Liver (tissue), 9 donors: Measurements from ENCODE around the gene ATP10A. TPM values are rescaled to one million over a fixed set of nuclear protein-coding genes. Genes with fewer than 3 reads are reported as not detected.

Experiments
- DNase-seq: peaks from one replicate; pipeline ENCODE4 v3.0.0-alpha.2; 2017; ENCODE audit warnings: low spot score
- H3K27ac ChIP-seq, 2 donors: one replicate each; pipeline ENCODE4 v1.7.0; 2013; ENCODE audit warnings: inconsistent platforms in 2 of 2, low read length in 2 of 2, control low read depth in 1 of 2, low read depth in 1 of 2, mild to moderate bottlenecking in 1 of 2
- H3K27me3 ChIP-seq, 4 donors: one replicate each; pipeline versions ENCODE4 v1.6.1 to v1.7.0; 2013; ENCODE audit warnings: low read length in 3 of 4, inconsistent platforms in 1 of 4, mild to moderate bottlenecking in 1 of 4, moderate library complexity in 1 of 4; ENCODE audit not compliant: control insufficient read depth in 4 of 4, insufficient read depth in 4 of 4
- H3K36me3 ChIP-seq, 4 donors: one replicate each; pipeline versions ENCODE4 v1.6.1 to v1.7.0; 2013; ENCODE audit warnings: low read length in 3 of 4, mild to moderate bottlenecking in 3 of 4, low read depth in 1 of 4, moderate library complexity in 1 of 4; ENCODE audit not compliant: control insufficient read depth in 4 of 4, insufficient read depth in 3 of 4
- H3K4me1 ChIP-seq, 4 donors: one replicate each; pipeline versions ENCODE4 v1.6.1 to v1.7.0; 2013; ENCODE audit warnings: low read length in 3 of 4, mild to moderate bottlenecking in 3 of 4, moderate library complexity in 1 of 4; ENCODE audit not compliant: control insufficient read depth in 4 of 4, insufficient read depth in 4 of 4
- H3K4me3 ChIP-seq, 3 donors: one replicate each; pipeline versions ENCODE4 v1.6.1 to v1.7.0; 2013; ENCODE audit warnings: low read length in 3 of 3, control low read depth in 1 of 3, low read depth in 1 of 3, mild to moderate bottlenecking in 1 of 3
- H3K9ac ChIP-seq, 2 donors: one replicate each; pipeline ENCODE4 v1.7.0; 2013; ENCODE audit warnings: low read length in 2 of 2, mild to moderate bottlenecking in 2 of 2, moderate library complexity in 2 of 2, control low read depth in 1 of 2, low read depth in 1 of 2
- H3K9me3 ChIP-seq, 4 donors: one replicate each; pipeline versions ENCODE4 v1.6.1 to v1.7.0; 2013; ENCODE audit warnings: low read length in 3 of 4; ENCODE audit not compliant: control insufficient read depth in 4 of 4
- ATF3 ChIP-seq: IDR thresholded peaks from 2 replicates; pipeline ENCODE4 v1.6.1; 2016; ENCODE audit warnings: antibody characterized with exemption
- CTCF ChIP-seq: fragments of 150-350 bp; IDR thresholded peaks from 2 replicates; pipeline ENCODE4 v1.5.1; 2017; ENCODE audit warnings: improper control_type of control experiment, low read depth, low read length; ENCODE audit not compliant: missing input control
- EGR1 ChIP-seq, 2 donors: IDR thresholded peaks; 2 replicates each; pipeline ENCODE4 v1.6.1; 2016 to 2018; ENCODE audit warnings: antibody characterized with exemption in 2 of 2, low read depth in 2 of 2
- FOXA1 ChIP-seq: IDR thresholded peaks from 2 replicates; pipeline ENCODE4 v1.6.1; 2016; ENCODE audit warnings: antibody characterized with exemption
- FOXA2 ChIP-seq: IDR thresholded peaks from 2 replicates; pipeline ENCODE4 v1.6.1; 2016; ENCODE audit warnings: antibody characterized with exemption
- GABPA ChIP-seq, 2 donors: IDR thresholded peaks in 1 of 2; conservative IDR thresholded peaks in 1 of 2; 2 replicates each; pipeline ENCODE4 v1.6.1; 2016; ENCODE audit warnings: antibody characterized with exemption in 2 of 2, mild to moderate bottlenecking in 1 of 2, moderate library complexity in 1 of 2
- HNF4A ChIP-seq, 2 donors: conservative IDR thresholded peaks; 2 replicates each; pipeline ENCODE4 v1.6.1; 2016; ENCODE audit warnings: antibody characterized with exemption in 2 of 2, mild to moderate bottlenecking in 2 of 2
- HNF4G ChIP-seq: IDR thresholded peaks from 2 replicates; pipeline ENCODE4 v1.6.1; 2016; ENCODE audit warnings: antibody characterized with exemption
- JUND ChIP-seq, 2 donors: IDR thresholded peaks; 2 replicates each; pipeline ENCODE4 v1.6.1; 2016; ENCODE audit warnings: antibody characterized with exemption in 2 of 2
- MAX ChIP-seq: IDR thresholded peaks from 2 replicates; pipeline ENCODE4 v1.6.1; 2016; ENCODE audit warnings: antibody characterized with exemption
- NR2F2 ChIP-seq: IDR thresholded peaks from 2 replicates; pipeline ENCODE4 v1.6.1; 2016; ENCODE audit warnings: antibody characterized with exemption
- RAD21 ChIP-seq, 2 donors: IDR thresholded peaks; 2 replicates each; pipeline ENCODE4 v1.6.1; 2016; ENCODE audit warnings: antibody characterized with exemption in 2 of 2, mild to moderate bottlenecking in 2 of 2
- REST ChIP-seq: IDR thresholded peaks from 2 replicates; pipeline ENCODE4 v1.6.1; 2016; ENCODE audit warnings: antibody characterized with exemption, mild to moderate bottlenecking
- SP1 ChIP-seq: IDR thresholded peaks from 2 replicates; pipeline ENCODE4 v1.6.1; 2018; ENCODE audit warnings: antibody characterized with exemption, mild to moderate bottlenecking
- TAF1 ChIP-seq: conservative IDR thresholded peaks from 2 replicates; pipeline ENCODE4 v1.6.1; 2016; ENCODE audit warnings: antibody characterized with exemption, mild to moderate bottlenecking
- YY1 ChIP-seq: IDR thresholded peaks from 2 replicates; pipeline ENCODE4 v1.6.1; 2016; ENCODE audit warnings: antibody characterized with exemption, mild to moderate bottlenecking
- ZBTB33 ChIP-seq: IDR thresholded peaks from 2 replicates; pipeline ENCODE4 v1.6.1; 2016; ENCODE audit warnings: antibody characterized with exemption
- WGBS: extraction: QIAGEN DNeasy Blood & Tissue Kit; methylation state at CpG from one replicate; pipeline ENCODE4 v1.1.7; 2013; 5-methylcytosine and 5-hydroxymethylcytosine counted together
- polyA plus RNA-seq, 2 donors: library from polyadenylated mRNA; stranded (reverse) in 1 of 2; unstranded in 1 of 2; fragments of 200-250 nt in 1 of 2; fragments of >200 nt in 1 of 2; fragmentation: Nextera tagmentation in 1 of 2; extraction: Ambion mirVana in 1 of 2; gene quantifications; one replicate each; pipeline versions ENCODE4 v1.2.1 to v1.2.3, GENCODE V29; 2013 to 2015
- total RNA-seq, 2 donors: library from RNA; depleted of rRNA; stranded (reverse); fragments of >200 nt; gene quantifications; one replicate each; pipeline ENCODE4 v1.2.3, GENCODE V29; 2014
- donor health status: healthy.
- donor health status: healthy.
- donor health status: healthy.
- donor health status: healthy.
- donor health status: healthy.

ATP10A gene
- total and polyA plus RNA-seq, 4 donors = 0.22 to 1.8 (median 0.39) TPM

- 78% methylated on average over 19 of the region's 19 CpGs for WGBS
- H3K36me3 ChIP-seq = no peaks in the 10 kb centered on the region
- H3K4me3 ChIP-seq = no peak overlapping the region
- no peaks in the 10 kb centered on the region for H3K27me3 ChIP-seq
- peak; percentile 40 to 72 for TF ChIP-seq RAD21 (IDR thresholded peaks at IDR 0.05)
- TF ChIP-seq FOXA1 = no peak
- TF ChIP-seq HNF4G = no peak
- no peak for TF ChIP-seq SP1
- no peak for TF ChIP-seq JUND (IDR thresholded peaks at IDR 0.05)
- no peak for TF ChIP-seq TAF1
- TF ChIP-seq ZBTB33 = no peak
- TF ChIP-seq ATF3 = no peak
- TF ChIP-seq YY1 = no peak
- no peak for TF ChIP-seq MAX
- no peak for TF ChIP-seq EGR1 (IDR thresholded peaks at IDR 0.05; ENCODE audit: low read depth in 2 of 2)
- TF ChIP-seq REST = no peak
- no peak for TF ChIP-seq GABPA (IDR thresholded peaks at IDR 0.05 in 1 of 2, conservative IDR thresholded peaks at IDR 0.05 in 1 of 2)
- TF ChIP-seq CTCF = peak; percentile 20
- no peak for TF ChIP-seq FOXA2
- no peak for TF ChIP-seq NR2F2
- TF ChIP-seq HNF4A (conservative IDR thresholded peaks at IDR 0.05) = no peak
- H3K27ac ChIP-seq = no peak overlapping the region
- H3K9me3 ChIP-seq = no peaks in the 10 kb centered on the region
- H3K9ac ChIP-seq = no peak overlapping the region
- H3K4me1 ChIP-seq = no peaks in the 10 kb centered on the region
- peak; percentile 49 for DNase-seq
Observed at GRCh38 chr15:25693321-25694238, 169.5 kb downstream of the ATP10A start.
